Peyer's patch (tissue), 4 donors: ENCODE data around the gene TKFC. TPM values are rescaled to one million over a fixed set of nuclear protein-coding genes. Genes with fewer than 3 reads are reported as not detected.
"Not testable (repeated sequence)": the region's sequence is repeated elsewhere in the genome, so short reads cannot be mapped to it uniquely, and the experiment has no call there.

Source experiments
- DNase-seq, 3 donors: peaks; one replicate each; pipeline ENCODE4 v3.0.0-alpha.2; 2017 to 2019
- H3K27ac ChIP-seq, 4 donors: fragments of 200-600 bp; sonication (generic); one replicate each; pipeline ENCODE4 v1.5.1; 2016 to 2019
- H3K27me3 ChIP-seq, 2 donors: fragments of 200-600 bp; sonication (generic); one replicate each; pipeline ENCODE4 v1.5.1; 2019
- H3K36me3 ChIP-seq, 3 donors: fragments of 200-600 bp; sonication (generic); one replicate each; pipeline ENCODE4 v1.5.1; 2016 to 2019
- H3K4me1 ChIP-seq, 4 donors: fragments of 200-600 bp; sonication (generic); one replicate each; pipeline ENCODE4 v1.5.1; 2016 to 2019
- H3K4me3 ChIP-seq, 4 donors: fragments of 200-600 bp; sonication (generic); 1 replicate in 3 of 4; 2 replicates in 1 of 4; pipeline ENCODE4 v1.5.1; 2016 to 2019; ENCODE audit warnings: mild to moderate bottlenecking in 1 of 4
- H3K9me3 ChIP-seq, 4 donors: fragments of 200-600 bp; sonication (generic); one replicate each; pipeline ENCODE4 v1.5.1; 2016 to 2019; ENCODE audit warnings: mild to moderate bottlenecking in 1 of 4
- POLR2A ChIP-seq, 2 donors: fragments of 450-650 bp; IDR thresholded peaks; one replicate each; pipeline ENCODE4 v1.5.1; 2017; ENCODE audit warnings: antibody characterized with exemption in 2 of 2, mild to moderate bottlenecking in 2 of 2, moderate library complexity in 2 of 2
- total RNA-seq, 4 donors: library from RNA; depleted of rRNA; stranded (reverse); fragments of >200 nt; gene quantifications; one replicate each; pipeline ENCODE4 v1.1.0, GENCODE V29; 2016
- TF ChIP-seq, protein P1 (sequence below), 6 experiments: fragments of 450-650 bp in 4 of 6; fragments of 200-600 bp in 2 of 6; sonication (generic) in 1 of 6; IDR thresholded peaks; one replicate each; pipeline ENCODE4 v1.5.1; 2017 to 2019; ENCODE audit warnings: antibody characterized with exemption in 6 of 6, mild to moderate bottlenecking in 3 of 6, moderate library complexity in 1 of 6

Gene TKFC
- total RNA-seq, 4 donors from 2014 or later, result 172 to 755 (median 689) TPM

GRCh38 chr11:61372659-61373420, 39.8 kb downstream of the TKFC start:
- H3K9me3 ChIP-seq, result no peaks in the 10 kb centered on the region
- no peak for DNase-seq
- TF ChIP-seq POLR2A (IDR thresholded peaks at IDR 0.05), result no peak
- TF ChIP-seq, protein P1, sequence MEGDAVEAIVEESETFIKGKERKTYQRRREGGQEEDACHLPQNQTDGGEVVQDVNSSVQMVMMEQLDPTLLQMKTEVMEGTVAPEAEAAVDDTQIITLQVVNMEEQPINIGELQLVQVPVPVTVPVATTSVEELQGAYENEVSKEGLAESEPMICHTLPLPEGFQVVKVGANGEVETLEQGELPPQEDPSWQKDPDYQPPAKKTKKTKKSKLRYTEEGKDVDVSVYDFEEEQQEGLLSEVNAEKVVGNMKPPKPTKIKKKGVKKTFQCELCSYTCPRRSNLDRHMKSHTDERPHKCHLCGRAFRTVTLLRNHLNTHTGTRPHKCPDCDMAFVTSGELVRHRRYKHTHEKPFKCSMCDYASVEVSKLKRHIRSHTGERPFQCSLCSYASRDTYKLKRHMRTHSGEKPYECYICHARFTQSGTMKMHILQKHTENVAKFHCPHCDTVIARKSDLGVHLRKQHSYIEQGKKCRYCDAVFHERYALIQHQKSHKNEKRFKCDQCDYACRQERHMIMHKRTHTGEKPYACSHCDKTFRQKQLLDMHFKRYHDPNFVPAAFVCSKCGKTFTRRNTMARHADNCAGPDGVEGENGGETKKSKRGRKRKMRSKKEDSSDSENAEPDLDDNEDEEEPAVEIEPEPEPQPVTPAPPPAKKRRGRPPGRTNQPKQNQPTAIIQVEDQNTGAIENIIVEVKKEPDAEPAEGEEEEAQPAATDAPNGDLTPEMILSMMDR (IDR thresholded peaks at IDR 0.05), result no peak
- H3K36me3 ChIP-seq, result peaks cover 0 to 30% (median 0%) of the 10 kb centered on the region in 3 donors
- no peaks in the 10 kb centered on the region for H3K27me3 ChIP-seq
- H3K4me1 ChIP-seq, result no peaks in the 10 kb centered on the region
- no peak overlapping the region for H3K4me3 ChIP-seq
- H3K27ac ChIP-seq, result no peak overlapping the region

DNA sequence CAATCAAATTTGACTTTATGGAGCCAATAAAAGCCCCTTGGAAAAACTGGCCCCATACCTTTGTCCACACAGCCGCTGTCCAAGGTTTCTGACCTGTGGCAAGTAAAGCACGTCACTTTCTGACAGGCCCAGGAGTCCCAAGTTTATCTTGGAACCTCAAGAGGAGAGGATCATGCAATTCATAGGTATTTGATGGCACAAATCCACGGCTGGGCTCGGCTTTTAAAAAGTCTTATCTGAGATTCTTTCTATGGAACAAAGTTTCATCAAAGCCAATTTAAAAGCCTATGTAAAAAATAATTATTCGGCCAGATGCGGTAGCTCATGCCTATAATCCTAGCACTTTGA, 42.7 kb downstream of the TKFC start:
- TF ChIP-seq, protein P1 (IDR thresholded peaks at IDR 0.05), result no peak
- no peak for TF ChIP-seq POLR2A (IDR thresholded peaks at IDR 0.05)
- Histone ChIP-seq H3K36me3 (peaks cover 0 to 5% (median 0%) of the 10 kb centered on the region in 3 donors), H3K4me1 (no peaks in the 10 kb centered on the region), H3K4me3 (no peak overlapping the region), H3K9me3 (no peaks in the 10 kb centered on the region), H3K27me3 (no peaks in the 10 kb centered on the region), H3K27ac (no peak overlapping the region)
- no peak for DNase-seq

- Histone ChIP-seq H3K36me3 (no peaks in the 10 kb centered on the region), H3K27me3 (no peaks in the 10 kb centered on the region), H3K4me1 (peaks cover 0 to 6% (median 0%) of the 10 kb centered on the region in 4 donors), H3K4me3 (no peak overlapping the region), H3K9me3 (no peaks in the 10 kb centered on the region), H3K27ac (no peak overlapping the region)
- TF ChIP-seq, protein P1 (IDR thresholded peaks at IDR 0.05), result no peak
- TF ChIP-seq POLR2A (IDR thresholded peaks at IDR 0.05), result no peak
- DNase-seq, result no peak
Measured at GRCh38 chr11:61377461-61378160, 44.6 kb downstream of the TKFC start.

DNA sequence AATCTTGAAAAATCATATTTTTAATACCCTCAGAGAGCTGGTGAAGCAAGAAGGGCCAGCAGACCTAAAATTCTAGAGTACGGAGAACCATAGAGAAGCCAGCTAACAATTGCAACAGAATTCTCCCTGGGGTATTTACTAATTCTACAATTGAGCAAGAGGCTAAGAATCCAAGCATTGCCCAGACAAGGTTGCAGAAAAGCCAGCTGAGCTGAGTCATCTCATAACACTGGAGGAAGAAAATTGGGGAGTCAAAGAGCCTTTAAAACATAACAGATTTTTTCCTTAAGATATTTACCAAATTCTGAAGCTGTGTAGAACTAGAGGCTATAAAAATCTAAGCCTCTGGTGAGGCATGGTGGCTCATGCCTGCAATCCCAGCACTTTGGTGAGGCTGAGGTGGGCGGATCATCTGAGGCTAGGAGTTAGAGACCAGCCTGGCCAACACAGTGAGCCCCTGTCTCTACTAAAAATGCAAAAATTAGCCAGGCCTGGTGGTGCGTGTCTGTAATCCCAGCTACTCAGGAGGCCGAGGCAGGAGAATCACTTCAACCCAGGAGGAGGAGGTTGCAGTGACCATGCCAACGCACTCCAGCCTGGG, 45.8 kb downstream of the TKFC start:
- no peak overlapping the region for H3K4me3 ChIP-seq
- H3K27ac ChIP-seq, result no peak overlapping the region
- H3K4me1 ChIP-seq, result peaks cover 0 to 7% (median 0%) of the 10 kb centered on the region in 4 donors
- no peaks in the 10 kb centered on the region for H3K9me3 ChIP-seq
- no peak for DNase-seq
- no peak for TF ChIP-seq POLR2A (IDR thresholded peaks at IDR 0.05)
- TF ChIP-seq, protein P1 (IDR thresholded peaks at IDR 0.05), result no peak
- no peaks in the 10 kb centered on the region for H3K36me3 ChIP-seq
- no peaks in the 10 kb centered on the region for H3K27me3 ChIP-seq

DNA sequence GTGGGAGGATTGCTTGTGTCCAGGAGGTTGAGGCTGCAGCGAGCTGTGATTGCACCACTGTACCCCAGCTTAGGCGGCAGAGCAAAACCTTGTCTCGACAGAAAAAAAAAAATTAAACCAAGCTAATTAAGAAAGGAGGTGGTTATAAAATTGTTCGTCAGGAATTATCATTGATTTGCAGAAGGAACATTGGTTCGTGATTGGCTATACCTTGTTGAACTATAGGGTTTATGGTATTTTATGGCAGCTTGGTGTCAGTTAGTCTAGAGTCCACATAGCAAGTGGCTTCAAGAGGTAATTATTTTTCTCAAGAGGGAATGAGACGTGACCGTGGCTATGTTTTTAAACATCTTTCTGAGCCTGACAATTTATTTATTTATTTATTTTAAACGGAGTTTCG, 47.9 kb downstream of the TKFC start:
- H3K9me3 ChIP-seq, result no peaks in the 10 kb centered on the region
- peak overlapping the region in 3 of 4 donors; percentile 25 to 73 (median 51) for H3K27ac ChIP-seq
- H3K4me3 ChIP-seq, result no peak overlapping the region
- TF ChIP-seq, protein P1 (IDR thresholded peaks at IDR 0.05), result no peak
- TF ChIP-seq POLR2A (IDR thresholded peaks at IDR 0.05), result no peak
- no peaks in the 10 kb centered on the region for H3K36me3 ChIP-seq
- H3K27me3 ChIP-seq, result no peaks in the 10 kb centered on the region
- peaks cover 0 to 16% (median 0%) of the 10 kb centered on the region in 4 donors for H3K4me1 ChIP-seq
- no peak for DNase-seq

DNA sequence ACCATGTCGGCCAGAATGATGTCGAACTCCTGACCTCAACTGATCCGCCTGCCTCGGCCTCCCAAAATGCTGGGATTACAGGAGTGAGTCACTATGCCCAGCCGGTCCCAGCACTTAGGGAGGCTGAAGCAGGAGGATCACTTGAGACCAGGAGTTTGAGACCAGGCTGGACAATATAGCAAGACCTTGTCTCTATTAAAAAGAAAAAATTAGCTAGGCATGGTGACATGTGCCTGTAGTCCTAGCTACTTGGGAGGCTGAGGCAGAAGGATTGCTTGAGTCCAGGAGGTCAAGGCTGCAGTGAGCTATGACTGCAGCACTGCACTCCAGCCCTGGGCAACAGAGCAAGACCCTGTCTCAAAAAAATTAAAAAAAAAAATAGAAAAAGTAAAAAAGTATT, 50.8 kb downstream of the TKFC start:
- DNase-seq, H3K27me3 ChIP-seq: not testable (repeated sequence)

More for the DNA sequence above, 50.8 kb downstream of the TKFC start:
- Histone ChIP-seq H3K27ac (peak overlapping the region in 1 of 4 donors; percentile 17), H3K4me1 (peaks cover 0 to 16% (median 0%) of the 10 kb centered on the region in 4 donors)
- not testable (repeated sequence) for H3K4me3 ChIP-seq, H3K36me3 ChIP-seq, H3K9me3 ChIP-seq
